ENCODE measurements around the gene IGFBP6. TPM values are rescaled to one million over a fixed set of nuclear protein-coding genes. Genes with fewer than 3 reads are reported as not detected.

The IGFBP6 gene
- total and polyA plus RNA-seq, 9 of the 15 experiments (the other 6 are each of a cell fraction or from before 2014, with no cell fraction given), result 0.15 to 1.4 (median 0.54) TPM

DNA sequence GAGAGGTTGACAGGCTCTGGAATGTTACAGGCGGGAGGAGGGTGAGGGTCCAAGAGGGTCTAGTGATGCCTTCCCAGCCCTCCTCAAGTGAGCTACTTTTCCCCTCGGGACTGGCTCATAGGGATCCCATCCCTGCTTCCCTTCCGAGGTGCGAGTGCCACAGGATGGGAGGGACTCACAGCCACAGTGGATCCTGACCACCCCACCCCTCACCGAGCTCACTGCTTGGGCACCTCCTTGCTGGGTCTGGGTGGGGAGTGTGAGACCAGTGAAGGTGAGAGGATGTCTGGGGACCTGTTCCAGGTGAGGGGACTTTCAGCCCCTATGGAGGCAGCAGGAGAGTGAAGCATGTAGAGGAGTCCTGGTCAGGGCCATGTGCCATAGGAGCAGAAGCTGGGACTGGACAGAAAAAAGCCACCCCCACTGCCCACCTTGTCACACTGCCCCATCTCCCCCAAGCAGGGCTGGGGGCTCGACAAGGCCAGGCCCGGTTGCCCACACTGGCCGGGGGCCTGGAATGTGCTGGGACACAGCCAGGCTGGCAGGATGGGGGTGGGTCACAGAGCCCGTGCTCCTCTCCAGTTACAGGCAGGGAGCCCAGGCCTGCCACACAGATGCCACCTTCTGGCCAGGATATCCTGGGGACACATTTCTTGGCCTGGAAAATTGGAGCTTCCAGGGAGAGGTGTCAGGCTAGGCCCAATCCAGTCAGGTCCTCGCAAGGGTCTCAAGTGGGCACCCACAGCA lies 49.3 kb upstream of the IGFBP6 start:
- Histone ChIP-seq H3K9me1 (ENCODE audit: control insufficient read depth, insufficient read depth, low read length) (no peaks in the 10 kb centered on the region), H3K79me2 (ENCODE audit: control insufficient read depth, insufficient read depth, low read length) (peaks cover 5% of the 10 kb centered on the region; the same call in 1 of the 3 replicates), H3K4me2 (ENCODE audit: insufficient read depth, low read length) (no peak overlapping the region; the same call in 1 of the 2 replicates), H2AFZ (ENCODE audit: low read depth, low read length) (peak overlapping the region; percentile 50; the same call in 1 of the 2 replicates), H3K4me3 (peak overlapping the region; percentile 31; the same call in 1 of the 2 replicates), H3K9me3 (replicated peaks; ENCODE audit: control insufficient read depth, insufficient read depth, low read depth, low read length) (no peaks in the 10 kb centered on the region), H3K27me3 (ENCODE audit: control insufficient read depth in 2 of 2, insufficient read depth in 2 of 2, low read length in 2 of 2) (no peaks in the 10 kb centered on the region), H4K20me1 (replicated peaks; ENCODE audit: control insufficient read depth, insufficient read depth, low read length) (no peaks in the 10 kb centered on the region), H3K4me1 (replicated peaks in 1 of 2; ENCODE audit: control insufficient read depth in 2 of 2, insufficient read depth in 2 of 2, low read length in 2 of 2) (peaks cover 60 to 81% of the 10 kb centered on the region in 2 experiments), H3K36me3 (ENCODE audit: control insufficient read depth, insufficient read depth, low read length) (peaks cover 2% of the 10 kb centered on the region; the same call in 1 of the 3 replicates), H3K9ac (ENCODE audit: insufficient read depth in 1 of 2, low read depth in 2 of 2, low read length in 2 of 2) (peak overlapping the region in 1 of 2 experiments; percentile 89; a peak in 2 of 4 replicates), H3K27ac (ENCODE audit: extremely low read depth, low read depth, low read length) (peak overlapping the region; percentile 53; the same call in 1 of the 3 replicates)
- no TSS peak for BruUV-seq (replicated peaks)
- ChIA-PET POLR2A (interaction anchor here (0.5 to 3.8 kb wide), 7 partner anchors 11 to 462 kb away, joined by 3 to 20 read pairs (median 3); no protein-coding TSS in a partner anchor), CTCF (ENCODE audit: low intra/inter-chr PET ratio) (no interaction called here)
- ATAC-seq (no peak), DNase-seq (ENCODE audit: extremely low read depth in 1 of 4, low spot score in 3 of 4) (peak in 1 of 4 experiments; percentile 8), FAIRE-seq (no peak)
- intact Hi-C loops (cut with micrococcal nuclease) (loop anchor here (5.0 kb wide), 1 partner anchor 41 kb away; the partner anchor contains the start of gene EIF4B), in situ Hi-C loops (cut with MboI) (no loop called here)
- 71% methylated on average over 8 of the region's 10 CpGs for WGBS (ENCODE audit: insufficient coverage, low coverage, missing lambda C conversion rate)
- peak; percentile 12; the same call in 1 of the 2 replicates for TF ChIP-seq MAX (CRISPR knock-in tag; IDR thresholded peaks at IDR 0.05)
- peak; percentile 62 for TF ChIP-seq PRDM10 (IDR thresholded peaks at IDR 0.05; ENCODE audit: partially characterized antibody)
- 0 out of 2 replicates have a peak, but pooled peaks have one; percentile 2 for TF ChIP-seq SRSF3 (IDR thresholded peaks at IDR 0.05; ENCODE audit: insufficient read depth, low read length)
- TF ChIP-seq CTCF (IDR thresholded peaks at IDR 0.05 in 2 of 3, conservative IDR thresholded peaks at IDR 0.05 in 1 of 3; ENCODE audit: insufficient read depth in 2 of 3, low read depth in 1 of 3, low read length in 3 of 3), result no peak
- TF ChIP-seq E4F1 (CRISPR knock-in tag; IDR thresholded peaks at IDR 0.05; ENCODE audit: borderline replicate concordance), result no peak
- TF ChIP-seq HMG20B (CRISPR knock-in tag; IDR thresholded peaks at IDR 0.05), result no peak
- peak; percentile 43; the same call in 1 of the 2 replicates for TF ChIP-seq USF1 (CRISPR knock-in tag; IDR thresholded peaks at IDR 0.05)
- TF ChIP-seq, protein P1, sequence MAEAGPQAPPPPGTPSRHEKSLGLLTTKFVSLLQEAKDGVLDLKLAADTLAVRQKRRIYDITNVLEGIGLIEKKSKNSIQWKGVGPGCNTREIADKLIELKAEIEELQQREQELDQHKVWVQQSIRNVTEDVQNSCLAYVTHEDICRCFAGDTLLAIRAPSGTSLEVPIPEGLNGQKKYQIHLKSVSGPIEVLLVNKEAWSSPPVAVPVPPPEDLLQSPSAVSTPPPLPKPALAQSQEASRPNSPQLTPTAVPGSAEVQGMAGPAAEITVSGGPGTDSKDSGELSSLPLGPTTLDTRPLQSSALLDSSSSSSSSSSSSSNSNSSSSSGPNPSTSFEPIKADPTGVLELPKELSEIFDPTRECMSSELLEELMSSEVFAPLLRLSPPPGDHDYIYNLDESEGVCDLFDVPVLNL (CRISPR knock-in tag; IDR thresholded peaks at IDR 0.05; ENCODE audit: low read depth), result 0 out of 2 replicates have a peak, but pooled peaks have one; percentile 32
